ENCODE data around the gene MXRA8.
A peak's percentile ranks its signal among the peaks of the same experiment; 100 is the strongest.

Gene MXRA8

GRCh38 chr1:1348420-1349255 is 9.7 kb downstream of the MXRA8 start:
- peak; percentile 60 for DNase-seq

GRCh38 chr1:1347663-1348419 is 10.5 kb downstream of the MXRA8 start:
- peak; percentile 28 for DNase-seq

- no peak for DNase-seq
Measured at GRCh38 chr1:1347026-1347595, 11.2 kb downstream of the MXRA8 start.

GRCh38 chr1:1346501-1346890 is 11.9 kb downstream of the MXRA8 start:
- DNase-seq = no peak

GRCh38 chr1:1345860-1346500 is 12.4 kb downstream of the MXRA8 start:
- no peak for DNase-seq

GRCh38 chr1:1345384-1345783 is 13.0 kb downstream of the MXRA8 start:
- no peak for DNase-seq

- no peak for DNase-seq
Measured at GRCh38 chr1:1344655-1345361, 13.5 kb downstream of the MXRA8 start.

- DNase-seq = no peak
Measured at GRCh38 chr1:1343811-1344421, 14.4 kb downstream of the MXRA8 start.

GRCh38 chr1:1342584-1343115 is 15.7 kb downstream of the MXRA8 start:
- DNase-seq = no peak

GRCh38 chr1:1342061-1342562 is 16.2 kb downstream of the MXRA8 start:
- DNase-seq = no peak

- DNase-seq = no peak
Measured at GRCh38 chr1:1341549-1342021, 16.8 kb downstream of the MXRA8 start.

GRCh38 chr1:1340791-1341548 is 17.4 kb downstream of the MXRA8 start:
- no peak for DNase-seq

GRCh38 chr1:1340185-1340584 is 18.2 kb downstream of the MXRA8 start:
- no peak for DNase-seq

GRCh38 chr1:1338278-1338677 is 20.1 kb downstream of the MXRA8 start:
- DNase-seq = no peak

- DNase-seq = no peak
Measured at GRCh38 chr1:1337793-1338147, 20.6 kb downstream of the MXRA8 start.

GRCh38 chr1:1336931-1337792 is 21.2 kb downstream of the MXRA8 start:
- DNase-seq = no peak

- no peak for DNase-seq
Measured at GRCh38 chr1:1336446-1336845, 21.9 kb downstream of the MXRA8 start.

GRCh38 chr1:1335792-1336248 is 22.5 kb downstream of the MXRA8 start:
- no peak for DNase-seq

GRCh38 chr1:1335283-1335682 is 23.1 kb downstream of the MXRA8 start:
- no peak for DNase-seq

- DNase-seq = no peak
Measured at GRCh38 chr1:1334835-1335234, 23.5 kb downstream of the MXRA8 start.

Data from eye (tissue), 1 donor.